H1 (cell line): ENCODE results near the gene RAB36. TPM values are rescaled to one million over a fixed set of nuclear protein-coding genes. Genes with fewer than 3 reads are reported as not detected.

Experiments
- CTCF ChIA-PET: fragments of 300-600 bp; sonication (Branson Sonifier 250); formaldehyde crosslinking; loops from one replicate; lab custom pipeline; 2021; ENCODE audit not compliant: partially characterized antibody; lab: Charles Lee
- POLR2A ChIA-PET: fragments of 300-600 bp; sonication (Branson Sonifier 250); formaldehyde crosslinking; loops from one replicate; lab custom pipeline; 2021; ENCODE audit warnings: inconsistent platforms; ENCODE audit not compliant: partially characterized antibody; lab: Charles Lee
- DNase-seq, 2 experiments: peaks; one replicate each; pipeline versions ENCODE4 v3.0.0 to v3.0.0-alpha.2; 2010 to 2022; ENCODE audit warnings: low spot score in 2 of 2, low read depth in 1 of 2, mixed read lengths in 1 of 2
- FAIRE-seq: peaks from 2 replicates; lab custom pipeline; 2011; peaks lifted over from hg19 to GRCh38; lab: Jason Lieb, UNC
- H2AFZ ChIP-seq: 2 replicates; pipeline ENCODE4 v1.8.1; 2012; ENCODE audit warnings: low read length, inconsistent platforms
- H2AK5ac ChIP-seq: 2 replicates; pipeline ENCODE4 v1.6.1; 2013; ENCODE audit warnings: low read depth, low read length
- H2BK120ac ChIP-seq: replicated peaks from 2 replicates; pipeline ENCODE3; 2013; ENCODE audit warnings: low read depth, low read length, inconsistent platforms
- H2BK12ac ChIP-seq: 2 replicates; pipeline ENCODE4 v1.6.1; 2013; ENCODE audit warnings: low read depth, low read length
- H2BK15ac ChIP-seq: 2 replicates; pipeline ENCODE4 v1.6.1; 2013; ENCODE audit warnings: low read length
- H2BK20ac ChIP-seq: 2 replicates; pipeline ENCODE4 v1.6.1; 2013; ENCODE audit warnings: low read length
- H2BK5ac ChIP-seq: 2 replicates; pipeline ENCODE4 v1.6.1; 2013; ENCODE audit warnings: low read depth, low read length
- H3K14ac ChIP-seq: 2 replicates; pipeline ENCODE4 v1.6.1; 2013; ENCODE audit warnings: inconsistent platforms; ENCODE audit not compliant: insufficient read length
- H3K18ac ChIP-seq: 2 replicates; pipeline ENCODE4 v1.6.1; 2013; ENCODE audit warnings: low read length; ENCODE audit errors: extremely low read depth
- H3K23ac ChIP-seq: 2 replicates; pipeline ENCODE4 v1.6.1; 2013; ENCODE audit warnings: inconsistent platforms; ENCODE audit not compliant: insufficient read length
- H3K23me2 ChIP-seq: 2 replicates; pipeline ENCODE4 v1.6.1; 2013; ENCODE audit warnings: low read depth, low read length
- H3K27ac ChIP-seq: 2 replicates; pipeline ENCODE4 v1.6.1; 2011; ENCODE audit warnings: low read depth, low read length, inconsistent platforms
- H3K27me3 ChIP-seq, 4 experiments: replicated peaks in 1 of 4; 1 replicate in 1 of 4; 2 replicates in 3 of 4; pipeline versions ENCODE4 v1.6.1 to v1.8.1; 2011 to 2013; ENCODE audit warnings: low read length in 3 of 4, mild to moderate bottlenecking in 3 of 4, inconsistent platforms in 2 of 4, mixed read lengths in 2 of 4, moderate library complexity in 1 of 4; ENCODE audit not compliant: control insufficient read depth in 3 of 4, insufficient read depth in 3 of 4; ENCODE audit errors: extremely low read depth in 1 of 4
- H3K36me3 ChIP-seq, 4 experiments: 2 replicates each; pipeline versions ENCODE4 v1.6.1 to v1.8.1; 2011 to 2013; ENCODE audit warnings: mild to moderate bottlenecking in 4 of 4, low read length in 3 of 4, moderate library complexity in 2 of 4, control low read depth in 1 of 4, inconsistent platforms in 1 of 4; ENCODE audit not compliant: insufficient read depth in 4 of 4, control insufficient read depth in 2 of 4
- H3K4ac ChIP-seq: replicated peaks from 2 replicates; pipeline ENCODE3; 2013; ENCODE audit warnings: low read length, low read depth, mixed read lengths, inconsistent platforms; ENCODE audit not compliant: insufficient read length
- H3K4me1 ChIP-seq, 4 experiments: replicated peaks in 1 of 4; 1 replicate in 1 of 4; 2 replicates in 3 of 4; pipeline versions ENCODE4 v1.6.1 to v1.8.1; 2011 to 2013; ENCODE audit warnings: low read length in 3 of 4, inconsistent platforms in 2 of 4, mixed read lengths in 1 of 4; ENCODE audit not compliant: insufficient read depth in 4 of 4, control insufficient read depth in 3 of 4
- H3K4me2 ChIP-seq, 2 experiments: 2 replicates each; pipeline versions ENCODE4 v1.6.1 to v1.8.1; 2011 to 2013; ENCODE audit warnings: low read depth in 2 of 2, low read length in 2 of 2, control low read depth in 1 of 2, inconsistent platforms in 1 of 2, mild to moderate bottlenecking in 1 of 2; ENCODE audit not compliant: insufficient read depth in 1 of 2
- H3K4me3 ChIP-seq, 4 experiments: fragments of 200-600, 300-600 bp in 1 of 4; sonication (generic), shearing (Covaris generic), sonication (Bioruptor Twin) in 1 of 4; 2 replicates each; pipeline versions ENCODE4 v1.5.1 to v1.8.1; 2011 to 2016; ENCODE audit warnings: low read length in 4 of 4, low read depth in 3 of 4, control low read depth in 2 of 4, inconsistent platforms in 2 of 4, mild to moderate bottlenecking in 2 of 4, mixed read lengths in 1 of 4, moderate library complexity in 1 of 4; ENCODE audit not compliant: insufficient read depth in 2 of 4; ENCODE audit errors: extremely low read depth in 1 of 4
- H3K56ac ChIP-seq: replicated peaks from 2 replicates; pipeline ENCODE3; 2013; ENCODE audit warnings: low read depth, mild to moderate bottlenecking, mixed read lengths, low read length, inconsistent platforms; ENCODE audit not compliant: insufficient read length
- H3K79me1 ChIP-seq: 2 replicates; pipeline ENCODE4 v1.6.1; 2013; ENCODE audit warnings: low read depth, low read length, control low read depth
- H3K79me2 ChIP-seq, 2 experiments: 2 replicates each; pipeline versions ENCODE4 v1.6.1 to v1.8.1; 2012 to 2013; ENCODE audit warnings: low read length in 2 of 2, mild to moderate bottlenecking in 2 of 2, inconsistent platforms in 1 of 2; ENCODE audit not compliant: insufficient read depth in 2 of 2, control insufficient read depth in 1 of 2
- H3K9ac ChIP-seq, 4 experiments: replicated peaks in 1 of 4; 1 replicate in 1 of 4; 2 replicates in 3 of 4; pipeline versions ENCODE4 v1.6.1 to v1.8.1; 2011 to 2013; ENCODE audit warnings: low read depth in 3 of 4, low read length in 3 of 4, control low read depth in 2 of 4, mild to moderate bottlenecking in 2 of 4, moderate library complexity in 2 of 4, inconsistent platforms in 1 of 4; ENCODE audit errors: extremely low read depth in 1 of 4
- H3K9me3 ChIP-seq, 2 experiments: 2 replicates each; pipeline versions ENCODE4 v1.6.1 to v1.8.1; 2012 to 2013; ENCODE audit warnings: mild to moderate bottlenecking in 2 of 2, moderate library complexity in 2 of 2, control low read depth in 1 of 2, inconsistent platforms in 1 of 2, low read depth in 1 of 2, low read length in 1 of 2, mixed read lengths in 1 of 2; ENCODE audit not compliant: insufficient read depth in 2 of 2
- H4K20me1 ChIP-seq, 2 experiments: replicated peaks in 1 of 2; 2 replicates each; pipeline versions ENCODE3 to v1.8.1; 2011 to 2013; ENCODE audit warnings: inconsistent platforms in 2 of 2, low read length in 2 of 2, mild to moderate bottlenecking in 1 of 2; ENCODE audit not compliant: insufficient read depth in 2 of 2, control insufficient read depth in 1 of 2
- H4K5ac ChIP-seq: 2 replicates; pipeline ENCODE4 v1.6.1; 2013; ENCODE audit warnings: low read length, low read depth, mixed read lengths, inconsistent platforms; ENCODE audit not compliant: insufficient read length
- H4K8ac ChIP-seq: 2 replicates; pipeline ENCODE4 v1.8.0; 2013; ENCODE audit warnings: mild to moderate bottlenecking, moderate library complexity, low read length, inconsistent platforms; ENCODE audit not compliant: insufficient read depth; ENCODE audit errors: extremely low read depth
- H4K91ac ChIP-seq: replicated peaks from 2 replicates; pipeline ENCODE3; 2013; ENCODE audit warnings: low read length, mixed read lengths, inconsistent platforms; ENCODE audit not compliant: insufficient read length
- BACH1 ChIP-seq: IDR thresholded peaks from 2 replicates; pipeline ENCODE4 v1.6.1; 2012; ENCODE audit warnings: low read length, improper control_type of control experiment
- EGR1 ChIP-seq: IDR thresholded peaks from 2 replicates; pipeline ENCODE4 v1.6.1; 2011; ENCODE audit warnings: low read depth, low read length, borderline replicate concordance
- EP300 ChIP-seq, 2 experiments: IDR thresholded peaks; 1 replicate in 1 of 2; 2 replicates in 1 of 2; pipeline ENCODE4 v1.6.1; 2011 to 2012; ENCODE audit warnings: low read depth in 2 of 2, low read length in 2 of 2, mild to moderate bottlenecking in 2 of 2, borderline replicate concordance in 1 of 2, inconsistent platforms in 1 of 2, moderate library complexity in 1 of 2
- GABPA ChIP-seq: IDR thresholded peaks from 2 replicates; pipeline ENCODE4 v1.6.1; 2011; ENCODE audit warnings: mild to moderate bottlenecking, low read length, moderate library complexity, borderline replicate concordance; ENCODE audit not compliant: insufficient read depth
- RAD21 ChIP-seq, 2 experiments: IDR thresholded peaks in 1 of 2; conservative IDR thresholded peaks in 1 of 2; 2 replicates each; pipeline ENCODE4 v1.6.1; 2011; ENCODE audit warnings: low read depth in 2 of 2, low read length in 2 of 2, improper control_type of control experiment in 1 of 2, inconsistent platforms in 1 of 2, mild to moderate bottlenecking in 1 of 2, moderate library complexity in 1 of 2
- RBBP5 ChIP-seq: IDR thresholded peaks from 2 replicates; pipeline ENCODE4 v1.7.1; 2012; ENCODE audit warnings: low read depth, mild to moderate bottlenecking, inconsistent platforms, low read length, moderate library complexity, borderline replicate concordance
- RNF2 ChIP-seq: fragments of 200-900, 300-1000 bp; sonication (generic); IDR thresholded peaks from 2 replicates; pipeline ENCODE4 v1.7.1; 2016; ENCODE audit warnings: borderline replicate concordance, low read depth, mild to moderate bottlenecking, antibody characterized with exemption, low read length; ENCODE audit not compliant: poor library complexity, severe bottlenecking; ENCODE audit errors: missing control alignments
- SP4 ChIP-seq: IDR thresholded peaks from 2 replicates; pipeline ENCODE4 v1.6.1; 2012; ENCODE audit warnings: low read length, inconsistent platforms
- WGBS, 2 experiments: shearing (Covaris generic) in 1 of 2; methylation state at CpG; one replicate each; pipeline versions ENCODE4 v1.1.6 to v1.1.7; 2013 to 2015; ENCODE audit warnings: low lambda C conversion rate in 2 of 2, mixed read lengths in 2 of 2, inconsistent platforms in 1 of 2, low coverage in 1 of 2, missing lambda C conversion rate in 1 of 2; ENCODE audit not compliant: insufficient replicate concordance in 2 of 2, insufficient coverage in 1 of 2, insufficient read length in 1 of 2; ENCODE audit errors: extremely low coverage in 1 of 2, missing lambda C conversion rate in 1 of 2; 5-methylcytosine and 5-hydroxymethylcytosine counted together
- polyA plus RNA-seq, 7 experiments: library from polyadenylated mRNA; depleted of rRNA in 3 of 7; stranded (reverse) in 5 of 7; unstranded in 2 of 7; fragments of >200 nt in 5 of 7; fragments of 200-250 nt in 2 of 7; gene quantifications; 1 replicate in 5 of 7; 2 replicates in 1 of 7; 4 replicates in 1 of 7; pipeline versions ENCODE4 v1.2.1 to v1.2.3, GENCODE V29; 2011 to 2013; ENCODE audit warnings: missing spikeins in 2 of 7, mixed read lengths in 2 of 7
- total RNA-seq: library from RNA; stranded (reverse); fragmentation: NEBNext Ultra II Directional; extraction: Animal tissue kit (Norgen Biotek cat#: 25700); gene quantifications from 2 replicates; pipeline ENCODE4 v1.2.1, GENCODE V29; 2021
- TF ChIP-seq, protein P1 (sequence below): IDR thresholded peaks from 2 replicates; pipeline ENCODE4 v1.6.1; 2011; ENCODE audit warnings: low read length, improper control_type of control experiment

The RAB36 gene
- total and polyA plus RNA-seq, 2 of the 8 experiments (the other 6 are each of a cell fraction or from before 2014, with no cell fraction given): 1.0 to 1.5 TPM

DNA sequence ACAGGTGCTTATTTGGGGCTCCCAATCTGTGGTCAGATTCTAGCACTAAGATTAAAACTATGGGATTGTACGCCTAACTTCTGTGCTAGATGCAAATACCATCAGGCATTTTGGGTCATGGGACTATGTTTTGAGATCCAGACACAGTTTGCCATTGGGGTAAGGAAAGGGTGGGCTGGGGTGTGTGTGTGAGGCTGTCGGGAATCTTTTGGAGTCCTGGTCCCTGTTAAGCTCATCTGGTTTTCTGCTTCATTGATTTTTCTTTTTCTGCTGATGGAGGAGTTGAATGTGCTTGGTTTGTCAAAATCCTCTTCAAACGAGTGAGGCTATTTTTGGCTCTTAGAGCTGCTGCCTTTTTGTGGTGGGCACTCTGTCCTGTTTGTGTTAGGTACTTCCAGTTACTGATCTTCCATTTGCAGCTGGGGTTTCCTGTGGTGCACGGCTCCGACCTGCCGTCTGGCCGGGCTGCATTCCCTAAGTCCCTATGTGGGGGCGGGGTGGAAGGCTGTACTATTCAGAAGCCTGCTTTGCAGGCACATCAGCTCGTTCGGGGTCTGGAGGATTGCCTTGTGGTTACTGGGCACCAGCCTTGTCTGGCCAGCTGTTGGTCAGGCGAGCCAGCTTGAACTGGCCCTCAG lies 37.9 kb downstream of the RAB36 start:
- no peak overlapping the region for H4K8ac ChIP-seq
- no peak overlapping the region for H2BK15ac ChIP-seq
- no peak overlapping the region for H3K23ac ChIP-seq
- H3K4ac ChIP-seq: no peak overlapping the region
- no peak overlapping the region for H2BK120ac ChIP-seq
- ChIA-PET CTCF (interaction anchor here (0.7 to 24.3 kb wide), 11 partner anchors 9 to 105 kb away, joined by 3 to 358 read pairs (median 4); no protein-coding TSS in a partner anchor), POLR2A (interaction anchor here (0.7 to 6.0 kb wide), 8 partner anchors 10 to 99 kb away, joined by 3 to 34 read pairs (median 4); no protein-coding TSS in a partner anchor)
- H3K36me3 ChIP-seq: no peaks in the 10 kb centered on the region
- H2BK5ac ChIP-seq: no peak overlapping the region; the same call in 1 of the 2 replicates
- peaks cover 37 to 46% of the 10 kb centered on the region in 2 experiments for H4K20me1 ChIP-seq
- DNase-seq: peak; percentile 39 to 71
- peaks cover 0 to 6% (median 2%) of the 10 kb centered on the region in 4 experiments; a peak in 1 of 7 replicates for H3K27me3 ChIP-seq
- no peak for FAIRE-seq
- H3K79me2 ChIP-seq: peaks cover 56 to 72% of the 10 kb centered on the region in 2 experiments
- no peaks in the 10 kb centered on the region for H3K9me3 ChIP-seq
- H3K23me2 ChIP-seq: peaks cover 20% of the 10 kb centered on the region
- H3K79me1 ChIP-seq: peaks cover 23% of the 10 kb centered on the region
- H2AFZ ChIP-seq: no peak overlapping the region
- H4K5ac ChIP-seq: no peak overlapping the region
- no peak overlapping the region for H3K56ac ChIP-seq
- H3K9ac ChIP-seq: peak overlapping the region in 1 of 4 experiments; percentile 14; a peak in 1 of 7 replicates
- no peak overlapping the region for H4K91ac ChIP-seq
- H2AK5ac ChIP-seq: no peak overlapping the region
- H3K14ac ChIP-seq: no peak overlapping the region
- H3K18ac ChIP-seq: no peak overlapping the region
- no peak overlapping the region for H3K27ac ChIP-seq
- 17% methylated on average over 11 of the region's 11 CpGs; no CpG with 5 or more reads in 1 of the 2 experiments for WGBS, 2 experiments
- no peak overlapping the region for H2BK20ac ChIP-seq
- peak overlapping the region; percentile 65 to 88 (median 72); a peak in 7 of 8 replicates for H3K4me3 ChIP-seq
- peaks cover 11 to 42% (median 25%) of the 10 kb centered on the region in 4 experiments for H3K4me1 ChIP-seq
- H3K4me2 ChIP-seq: peak overlapping the region; percentile 85 to 95
- no peak overlapping the region for H2BK12ac ChIP-seq
- TF ChIP-seq GABPA (peak; percentile 69; the same call in 1 of the 2 replicates), EGR1 (peak; percentile 83; the same call in 1 of the 2 replicates), EP300 (IDR thresholded peaks at IDR 0.05; ENCODE audit: borderline replicate concordance in 1 of 2, low read depth in 2 of 2, low read length in 2 of 2) (0 out of 3 replicates have a peak, but pooled peaks of 1 of the 2 experiments have one; percentile 58), RAD21 (IDR thresholded peaks at IDR 0.05 in 1 of 2, conservative IDR thresholded peaks at IDR 0.05 in 1 of 2; ENCODE audit: low read depth in 2 of 2, low read length in 2 of 2) (peak in 1 of 2 experiments; percentile 32; a peak in 2 of 4 replicates), SP4 (no peak), RBBP5 (peak; percentile 36; the same call in 1 of the 2 replicates), BACH1 (no peak), RNF2 (no peak)
- TF ChIP-seq, protein P1, sequence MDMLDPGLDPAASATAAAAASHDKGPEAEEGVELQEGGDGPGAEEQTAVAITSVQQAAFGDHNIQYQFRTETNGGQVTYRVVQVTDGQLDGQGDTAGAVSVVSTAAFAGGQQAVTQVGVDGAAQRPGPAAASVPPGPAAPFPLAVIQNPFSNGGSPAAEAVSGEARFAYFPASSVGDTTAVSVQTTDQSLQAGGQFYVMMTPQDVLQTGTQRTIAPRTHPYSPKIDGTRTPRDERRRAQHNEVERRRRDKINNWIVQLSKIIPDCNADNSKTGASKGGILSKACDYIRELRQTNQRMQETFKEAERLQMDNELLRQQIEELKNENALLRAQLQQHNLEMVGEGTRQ: no peak
